Measurements from ENCODE around the gene LGR4. TPM values are rescaled to one million over a fixed set of nuclear protein-coding genes. Genes with fewer than 3 reads are reported as not detected.
A peak's percentile ranks its signal among the peaks of the same experiment; 100 is the strongest.

LGR4 gene
- total RNA-seq, 4 donors from 2014 or later = 18.1 to 31.5 (median 26.1) TPM

DNA sequence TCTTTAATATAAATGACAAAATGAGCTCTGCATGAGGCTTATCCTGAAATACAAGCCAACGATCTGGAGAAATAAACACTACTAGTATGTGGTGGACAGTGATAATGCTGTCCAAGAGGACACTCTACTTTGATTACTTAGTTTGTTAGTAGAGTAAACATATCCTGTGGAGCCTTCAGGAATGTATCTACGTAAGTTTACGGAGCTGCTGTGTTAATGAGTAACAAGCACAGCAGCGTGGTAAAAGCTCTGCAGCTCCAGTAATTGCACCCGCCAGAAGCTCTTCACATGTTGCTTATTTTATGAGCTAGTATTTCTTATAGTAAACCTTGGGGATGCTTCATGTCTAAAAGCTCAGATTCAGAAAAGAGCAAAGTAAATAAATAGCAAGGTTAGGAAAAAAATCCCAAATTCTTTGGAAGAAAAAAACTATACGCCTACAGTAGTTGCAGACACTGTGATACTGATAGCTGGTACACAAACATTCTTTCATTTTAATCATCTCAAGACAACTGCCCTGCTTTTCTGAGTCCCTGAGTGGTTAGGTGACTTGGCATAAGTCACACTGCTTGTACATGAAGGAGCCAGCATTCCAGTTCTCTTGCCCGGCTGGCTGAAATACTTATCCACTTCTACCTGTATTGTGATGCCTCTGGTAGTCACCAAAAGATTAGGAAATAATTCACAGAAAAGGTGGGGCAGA lies 76.9 kb downstream of the LGR4 start:
- no peak for ATAC-seq (ENCODE audit: low FRiP score)
- TF ChIP-seq, protein P1, sequence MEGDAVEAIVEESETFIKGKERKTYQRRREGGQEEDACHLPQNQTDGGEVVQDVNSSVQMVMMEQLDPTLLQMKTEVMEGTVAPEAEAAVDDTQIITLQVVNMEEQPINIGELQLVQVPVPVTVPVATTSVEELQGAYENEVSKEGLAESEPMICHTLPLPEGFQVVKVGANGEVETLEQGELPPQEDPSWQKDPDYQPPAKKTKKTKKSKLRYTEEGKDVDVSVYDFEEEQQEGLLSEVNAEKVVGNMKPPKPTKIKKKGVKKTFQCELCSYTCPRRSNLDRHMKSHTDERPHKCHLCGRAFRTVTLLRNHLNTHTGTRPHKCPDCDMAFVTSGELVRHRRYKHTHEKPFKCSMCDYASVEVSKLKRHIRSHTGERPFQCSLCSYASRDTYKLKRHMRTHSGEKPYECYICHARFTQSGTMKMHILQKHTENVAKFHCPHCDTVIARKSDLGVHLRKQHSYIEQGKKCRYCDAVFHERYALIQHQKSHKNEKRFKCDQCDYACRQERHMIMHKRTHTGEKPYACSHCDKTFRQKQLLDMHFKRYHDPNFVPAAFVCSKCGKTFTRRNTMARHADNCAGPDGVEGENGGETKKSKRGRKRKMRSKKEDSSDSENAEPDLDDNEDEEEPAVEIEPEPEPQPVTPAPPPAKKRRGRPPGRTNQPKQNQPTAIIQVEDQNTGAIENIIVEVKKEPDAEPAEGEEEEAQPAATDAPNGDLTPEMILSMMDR (IDR thresholded peaks at IDR 0.05) = no peak
- no peak for DNase-seq (ENCODE audit: low spot score)

DNA sequence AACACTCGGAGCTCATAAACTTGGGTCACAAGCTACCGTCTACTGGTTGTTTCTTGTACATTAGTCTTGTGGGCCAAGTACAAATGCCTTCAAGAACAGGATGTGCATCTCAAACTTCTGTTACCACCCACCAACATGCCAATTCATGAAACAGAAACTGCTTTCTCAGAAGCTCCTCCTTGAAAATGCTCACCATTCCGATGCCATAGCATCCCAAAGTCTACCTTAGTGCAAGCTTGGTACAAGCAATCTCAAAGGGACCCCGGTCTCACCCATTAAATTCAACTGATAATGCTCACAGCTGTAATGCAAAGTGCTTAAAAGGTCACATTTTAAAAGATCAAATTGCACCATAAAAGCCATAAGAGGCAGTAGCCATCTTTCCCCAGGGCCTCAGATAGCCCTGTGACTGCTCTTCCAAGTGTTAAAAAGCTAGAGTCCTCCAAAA lies 77.8 kb downstream of the LGR4 start:
- ATAC-seq (ENCODE audit: low FRiP score) (no peak), DNase-seq (ENCODE audit: low spot score) (no peak)
- TF ChIP-seq, protein P1 (IDR thresholded peaks at IDR 0.05) = no peak

GRCh38 chr11:27392278-27393114 lies 80.1 kb downstream of the LGR4 start:
- ATAC-seq (ENCODE audit: low FRiP score) (peak; percentile 88), DNase-seq (ENCODE audit: low spot score) (no peak)
- TF ChIP-seq, protein P1 (IDR thresholded peaks at IDR 0.05) = no peak

GRCh38 chr11:27391331-27392015 lies 81.1 kb downstream of the LGR4 start:
- TF ChIP-seq, protein P1 (IDR thresholded peaks at IDR 0.05) = no peak
- no peak for DNase-seq (ENCODE audit: low spot score)
- ATAC-seq (ENCODE audit: low FRiP score) = no peak

- TF ChIP-seq, protein P1 (IDR thresholded peaks at IDR 0.05) = no peak
- ATAC-seq (ENCODE audit: low FRiP score) (no peak), DNase-seq (ENCODE audit: low spot score) (no peak)
These were observed 82.0 kb downstream of the LGR4 start for GRCh38 chr11:27390318-27391295.

GRCh38 chr11:27388869-27389268 lies 83.7 kb downstream of the LGR4 start:
- TF ChIP-seq, protein P1 (IDR thresholded peaks at IDR 0.05) = no peak
- ATAC-seq (ENCODE audit: low FRiP score) (no peak), DNase-seq (ENCODE audit: low spot score) (no peak)
